Choroid plexus epithelial cell (primary cell): ENCODE measurements around the gene ZNF70.

Experiments used
- DNase-seq: peaks from one replicate; pipeline ENCODE4 v3.0.0-alpha.2; 2010; ENCODE audit warnings: low read depth
- H3K4me3 ChIP-seq: 2 replicates; pipeline ENCODE4 v1.5.1; 2011; ENCODE audit warnings: low read depth, mild to moderate bottlenecking, control low read depth, low read length, moderate library complexity
- CTCF ChIP-seq: conservative IDR thresholded peaks from 2 replicates; pipeline ENCODE4 v1.5.1; 2011; ENCODE audit warnings: low read depth, mild to moderate bottlenecking, control low read depth, inconsistent platforms, low read length, moderate library complexity

Gene ZNF70

GRCh38 chr22:23767303-23767672, 16.4 kb upstream of the ZNF70 start:
- DNase-seq, result no peak
- TF ChIP-seq CTCF, result no peak
- peak overlapping the region; percentile 63 for H3K4me3 ChIP-seq

- no peak for TF ChIP-seq CTCF
- no peak for DNase-seq
- no peak overlapping the region for H3K4me3 ChIP-seq
Observed at GRCh38 chr22:23764899-23765881, 14.3 kb upstream of the ZNF70 start.

GRCh38 chr22:23763954-23764353, 13.0 kb upstream of the ZNF70 start:
- DNase-seq, result no peak
- TF ChIP-seq CTCF, result no peak
- no peak overlapping the region for H3K4me3 ChIP-seq

GRCh38 chr22:23763579-23763945, 12.7 kb upstream of the ZNF70 start:
- DNase-seq, result no peak
- no peak for TF ChIP-seq CTCF
- H3K4me3 ChIP-seq, result peak overlapping the region; percentile 29

GRCh38 chr22:23762842-23763578, 12.1 kb upstream of the ZNF70 start, which contains the start of gene C22orf15:
C22orf15 (plus strand) TSS chr22:23762990; CDS start chr22:23763307, 317 bp downstream.
- peak within 1 kb of the TSS; percentile 29 for H3K4me3 ChIP-seq
- peak; percentile 42 for DNase-seq
- TF ChIP-seq CTCF, result no peak

- TF ChIP-seq CTCF, result no peak
- DNase-seq, result no peak
- H3K4me3 ChIP-seq, result no peak overlapping the region
Observed at GRCh38 chr22:23760056-23760455, 9.1 kb upstream of the ZNF70 start.
